ENCODE results near the gene SLC22A16. TPM values are rescaled to one million over a fixed set of nuclear protein-coding genes. Genes with fewer than 3 reads are reported as not detected.

The SLC22A16 gene
- total and polyA plus RNA-seq, 2 of the 8 experiments (the other 6 are each of a cell fraction or from before 2014, with no cell fraction given) = not detected

DNA sequence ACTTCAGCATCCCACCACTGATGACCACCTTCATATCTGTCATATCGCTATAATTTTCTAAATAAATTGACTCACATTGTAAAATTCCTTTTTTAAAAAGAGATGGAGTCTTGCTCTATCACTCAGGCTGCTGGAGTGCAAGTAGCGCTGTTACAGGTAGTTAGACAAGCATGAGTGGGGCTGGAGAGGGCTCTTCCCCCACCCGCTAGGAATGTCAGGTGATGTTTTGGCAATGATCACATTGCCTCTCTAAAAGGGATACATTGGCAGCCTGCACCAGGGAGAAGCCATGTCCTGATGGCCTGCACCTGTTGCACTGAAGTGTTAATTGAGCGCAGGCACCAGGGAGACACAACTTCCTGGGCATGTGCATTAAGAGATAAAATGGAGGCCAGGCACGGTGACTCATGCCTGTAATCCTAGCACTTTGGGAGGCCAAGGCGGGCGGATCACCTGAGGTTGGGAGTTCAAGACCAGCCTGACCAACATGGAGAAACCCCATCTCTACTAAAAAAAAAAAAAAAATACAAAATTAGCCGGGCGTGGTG, 16.9 kb upstream of the SLC22A16 start:
- 92% methylated on average over 5 of the region's 9 CpGs; no CpG with 5 or more reads in 1 of the 2 experiments for WGBS, 2 experiments (ENCODE audit: extremely low coverage in 1 of 2, insufficient coverage in 1 of 2, insufficient read length in 1 of 2, insufficient replicate concordance in 2 of 2, low coverage in 1 of 2, low lambda C conversion rate in 2 of 2, missing lambda C conversion rate in 1 of 2)
- Histone ChIP-seq H2BK20ac (ENCODE audit: low read length) (no peak overlapping the region), H2AFZ (ENCODE audit: low read length) (no peak overlapping the region), H2BK15ac (ENCODE audit: low read length) (no peak overlapping the region), H3K27me3 (replicated peaks in 1 of 4; ENCODE audit: control insufficient read depth in 3 of 4, extremely low read depth in 1 of 4, insufficient read depth in 3 of 4, low read length in 3 of 4) (no peaks in the 10 kb centered on the region), H3K23ac (ENCODE audit: insufficient read length) (no peak overlapping the region), H2BK5ac (ENCODE audit: low read depth, low read length) (no peak overlapping the region), H4K91ac (replicated peaks; ENCODE audit: insufficient read length, low read length) (no peak overlapping the region), H3K56ac (replicated peaks; ENCODE audit: insufficient read length, low read depth, low read length) (no peak overlapping the region), H3K14ac (ENCODE audit: insufficient read length) (no peak overlapping the region), H4K20me1 (replicated peaks in 1 of 2; ENCODE audit: control insufficient read depth in 1 of 2, insufficient read depth in 2 of 2, low read length in 2 of 2) (no peaks in the 10 kb centered on the region), H3K27ac (ENCODE audit: low read depth, low read length) (no peak overlapping the region), H3K4ac (replicated peaks; ENCODE audit: insufficient read length, low read depth, low read length) (no peak overlapping the region), H3K36me3 (ENCODE audit: control insufficient read depth in 2 of 4, insufficient read depth in 4 of 4, low read length in 3 of 4) (no peaks in the 10 kb centered on the region), H3K23me2 (ENCODE audit: low read depth, low read length) (no peaks in the 10 kb centered on the region), H4K8ac (ENCODE audit: extremely low read depth, insufficient read depth, low read length) (no peak overlapping the region), H3K9ac (replicated peaks in 1 of 4; ENCODE audit: extremely low read depth in 1 of 4, low read depth in 3 of 4, low read length in 3 of 4) (no peak overlapping the region), H2AK5ac (ENCODE audit: low read depth, low read length) (no peak overlapping the region), H4K5ac (ENCODE audit: insufficient read length, low read depth, low read length) (no peak overlapping the region), H3K4me1 (replicated peaks in 1 of 4; ENCODE audit: control insufficient read depth in 3 of 4, insufficient read depth in 4 of 4, low read length in 3 of 4) (no peaks in the 10 kb centered on the region; a peak in 1 of 7 replicates), H3K4me3 (ENCODE audit: extremely low read depth in 1 of 4, insufficient read depth in 2 of 4, low read depth in 3 of 4, low read length in 4 of 4) (no peak overlapping the region), H3K9me3 (ENCODE audit: insufficient read depth in 2 of 2, low read depth in 1 of 2, low read length in 1 of 2) (no peaks in the 10 kb centered on the region; a peak in 1 of 4 replicates), H3K79me2 (ENCODE audit: control insufficient read depth in 1 of 2, insufficient read depth in 2 of 2, low read length in 2 of 2) (no peaks in the 10 kb centered on the region), H2BK12ac (ENCODE audit: low read depth, low read length) (no peak overlapping the region), H3K4me2 (ENCODE audit: insufficient read depth in 1 of 2, low read depth in 2 of 2, low read length in 2 of 2) (no peak overlapping the region), H3K79me1 (ENCODE audit: low read depth, low read length) (no peaks in the 10 kb centered on the region), H3K18ac (ENCODE audit: extremely low read depth, low read length) (no peak overlapping the region), H2BK120ac (replicated peaks; ENCODE audit: low read depth, low read length) (no peak overlapping the region)
- no peak for FAIRE-seq
- no peak for DNase-seq (ENCODE audit: low read depth in 1 of 2, low spot score in 2 of 2)
- POLR2A ChIA-PET (ENCODE audit: partially characterized antibody) = no interaction called here
- no peak for TF ChIP-seq TAF7 (optimal IDR thresholded peaks at IDR 0.05; ENCODE audit: borderline replicate concordance, low read depth, low read length)
- CTCF ChIA-PET (ENCODE audit: partially characterized antibody) = interaction anchor here (0.7 to 1.9 kb wide), 2 partner anchors 25 kb away, joined by 3 to 7 read pairs; no protein-coding TSS in a partner anchor
